ENCODE data around the gene MAN1A1. TPM values are rescaled to one million over a fixed set of nuclear protein-coding genes. Genes with fewer than 3 reads are reported as not detected.

Gene MAN1A1
- total and polyA plus RNA-seq, 2 experiments from 2014 or later: 117 to 245 TPM

- peaks cover 9% of the 10 kb centered on the region for H3K9me3 ChIP-seq (ENCODE audit: low read depth)
- H3K27me3 ChIP-seq: no peaks in the 10 kb centered on the region
- H3K9me2 ChIP-seq (replicated peaks; ENCODE audit: insufficient read depth): no peaks in the 10 kb centered on the region
- no peak overlapping the region for H3K4me2 ChIP-seq
- H3K27ac ChIP-seq: no peak overlapping the region
- peaks cover 65% of the 10 kb centered on the region for H3K79me2 ChIP-seq
- no peak overlapping the region for H3K4me3 ChIP-seq
- WGBS (ENCODE audit: low lambda C conversion rate, missing lambda C conversion rate): 97% methylated on average over 2 of the region's 2 CpGs
- no peak overlapping the region for H2AFZ ChIP-seq
- DNase-seq (ENCODE audit: low spot score): no peak
- TF ChIP-seq EZH2 (IDR thresholded peaks at IDR 0.05; ENCODE audit: borderline replicate concordance): no peak
- no peak for TF ChIP-seq CTCF (IDR thresholded peaks at IDR 0.05; ENCODE audit: poor library complexity)
- TF ChIP-seq EZH2phosphoT487 (IDR thresholded peaks at IDR 0.05; ENCODE audit: low read depth, severe bottlenecking, unreplicated experiment): no peak
- H3K4me1 ChIP-seq (ENCODE audit: insufficient read depth): no peaks in the 10 kb centered on the region
- H4K20me1 ChIP-seq (ENCODE audit: insufficient read depth, poor library complexity, severe bottlenecking): no peaks in the 10 kb centered on the region
- no peaks in the 10 kb centered on the region for H3K36me3 ChIP-seq (replicated peaks; ENCODE audit: insufficient read depth, low read depth)
Observed at GRCh38 chr6:119274197-119274595, 75.4 kb downstream of the MAN1A1 start.

- Histone ChIP-seq H3K27ac (no peak overlapping the region), H3K9me2 (replicated peaks; ENCODE audit: insufficient read depth) (no peaks in the 10 kb centered on the region), H3K9me3 (ENCODE audit: low read depth) (peaks cover 9% of the 10 kb centered on the region), H3K4me1 (ENCODE audit: insufficient read depth) (no peaks in the 10 kb centered on the region), H3K27me3 (no peaks in the 10 kb centered on the region), H4K20me1 (ENCODE audit: insufficient read depth, poor library complexity, severe bottlenecking) (no peaks in the 10 kb centered on the region), H3K36me3 (replicated peaks; ENCODE audit: insufficient read depth, low read depth) (no peaks in the 10 kb centered on the region), H3K4me3 (no peak overlapping the region), H3K79me2 (peaks cover 66% of the 10 kb centered on the region), H3K4me2 (no peak overlapping the region), H2AFZ (no peak overlapping the region)
- TF ChIP-seq CTCF (IDR thresholded peaks at IDR 0.05; ENCODE audit: poor library complexity) (no peak), EZH2phosphoT487 (IDR thresholded peaks at IDR 0.05; ENCODE audit: low read depth, severe bottlenecking, unreplicated experiment) (no peak), EZH2 (IDR thresholded peaks at IDR 0.05; ENCODE audit: borderline replicate concordance) (no peak)
- DNase-seq (ENCODE audit: low spot score): no peak
- 97% methylated on average over 1 of the region's 1 CpG for WGBS (ENCODE audit: low lambda C conversion rate, missing lambda C conversion rate)
Observed at GRCh38 chr6:119273272-119274196, 76.0 kb downstream of the MAN1A1 start.

- Histone ChIP-seq H3K36me3 (replicated peaks; ENCODE audit: insufficient read depth, low read depth) (no peaks in the 10 kb centered on the region), H3K9me2 (replicated peaks; ENCODE audit: insufficient read depth) (no peaks in the 10 kb centered on the region), H3K79me2 (peaks cover 72% of the 10 kb centered on the region), H3K4me1 (ENCODE audit: insufficient read depth) (no peaks in the 10 kb centered on the region), H3K27me3 (no peaks in the 10 kb centered on the region), H3K4me3 (no peak overlapping the region), H4K20me1 (ENCODE audit: insufficient read depth, poor library complexity, severe bottlenecking) (no peaks in the 10 kb centered on the region), H2AFZ (no peak overlapping the region), H3K27ac (no peak overlapping the region), H3K4me2 (no peak overlapping the region), H3K9me3 (ENCODE audit: low read depth) (peaks cover 9% of the 10 kb centered on the region)
- WGBS (ENCODE audit: low lambda C conversion rate, missing lambda C conversion rate): 100% methylated on average over 3 of the region's 3 CpGs
- TF ChIP-seq EZH2 (IDR thresholded peaks at IDR 0.05; ENCODE audit: borderline replicate concordance) (no peak), CTCF (IDR thresholded peaks at IDR 0.05; ENCODE audit: poor library complexity) (no peak), EZH2phosphoT487 (IDR thresholded peaks at IDR 0.05; ENCODE audit: low read depth, severe bottlenecking, unreplicated experiment) (no peak)
- no peak for DNase-seq (ENCODE audit: low spot score)
Observed at GRCh38 chr6:119270545-119270944, 79.0 kb downstream of the MAN1A1 start.

Data from hepatocyte (in vitro differentiated cells).